ENCODE measurements around the gene C11orf21. TPM values are rescaled to one million over a fixed set of nuclear protein-coding genes. Genes with fewer than 3 reads are reported as not detected.

The C11orf21 gene
- polyA plus RNA-seq, 1 donor (not counting 4 experiments of a cell fraction or from before 2014, with no cell fraction given) = not detected

DNA sequence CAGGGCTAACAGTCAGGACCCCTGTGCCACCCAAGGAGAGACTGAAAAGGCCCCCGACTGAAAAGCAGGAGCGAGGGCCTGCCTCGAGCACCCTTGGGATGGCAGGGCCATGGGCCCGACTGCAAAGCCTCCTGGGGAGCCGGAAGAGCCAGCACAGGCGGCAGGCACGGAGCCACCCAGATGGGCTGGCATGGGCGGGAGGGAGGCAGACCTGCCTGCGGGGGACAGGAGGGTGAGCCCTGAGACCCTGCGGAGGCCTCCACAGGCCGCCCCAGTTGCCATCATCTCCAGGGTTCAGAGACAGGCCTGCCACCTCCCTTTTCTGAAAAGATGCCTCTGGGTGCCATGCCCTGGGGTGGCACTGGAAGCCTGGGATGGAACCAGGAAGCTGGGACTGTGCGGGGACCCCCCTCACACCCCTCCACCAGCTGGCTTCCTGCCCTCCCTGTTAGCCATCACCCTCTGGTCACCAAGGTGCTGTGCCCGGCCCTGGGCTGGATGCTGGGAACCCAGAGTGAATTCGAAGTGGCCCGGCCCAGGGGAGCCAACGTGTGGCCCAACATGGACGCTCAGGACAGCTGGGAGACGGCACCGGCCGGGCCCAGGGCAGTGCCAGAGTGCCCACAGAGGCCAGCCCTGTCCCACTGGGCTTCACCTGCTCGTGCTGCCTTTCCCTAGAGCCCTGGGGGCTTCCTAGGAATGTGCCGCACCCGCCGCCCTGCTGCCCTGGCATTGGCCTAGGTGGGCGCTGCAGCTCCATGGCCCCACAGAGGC is 13.9 kb upstream of the C11orf21 start:
- Histone ChIP-seq H2AFZ (ENCODE audit: control insufficient read depth, low read length) (no peak overlapping the region), H3K4me2 (ENCODE audit: control insufficient read depth, extremely low read depth, insufficient read depth, low read depth, low read length) (no peak overlapping the region), H3K9ac (ENCODE audit: control insufficient read depth, extremely low read depth, insufficient read depth, low read length) (no peak overlapping the region), H3K27me3 (ENCODE audit: control insufficient read depth, extremely low read depth, insufficient read depth, low read length) (no peaks in the 10 kb centered on the region), H3K27ac (ENCODE audit: control insufficient read depth, insufficient read depth, low read length) (no peak overlapping the region), H3K9me1 (ENCODE audit: control insufficient read depth, extremely low read depth, insufficient read depth, low read length) (no peaks in the 10 kb centered on the region), H3K4me3 (ENCODE audit: control insufficient read depth in 2 of 3, extremely low read depth in 1 of 3, insufficient read depth in 2 of 3, low read depth in 1 of 3, low read length in 3 of 3) (no peak overlapping the region), H4K20me1 (ENCODE audit: control insufficient read depth, extremely low read depth, insufficient read depth, low read length) (no peaks in the 10 kb centered on the region), H3K4me1 (ENCODE audit: control insufficient read depth, extremely low read depth, insufficient read depth, low read length) (no peaks in the 10 kb centered on the region), H3K36me3 (ENCODE audit: control insufficient read depth in 2 of 2, extremely low read depth in 1 of 2, insufficient read depth in 2 of 2, low read length in 2 of 2) (no peaks in the 10 kb centered on the region), H3K79me2 (ENCODE audit: control insufficient read depth, insufficient read depth, low read length) (no peaks in the 10 kb centered on the region), H3K9me3 (ENCODE audit: control insufficient read depth, low read depth, low read length) (no peaks in the 10 kb centered on the region)
- TF ChIP-seq CTCF (optimal IDR thresholded peaks at IDR 0.05 in 1 of 3, IDR thresholded peaks at IDR 0.05 in 1 of 3, conservative IDR thresholded peaks at IDR 0.05 in 1 of 3; ENCODE audit: extremely low read depth in 1 of 3, insufficient read depth in 2 of 3, low read length in 3 of 3) (no peak), EZH2 (IDR thresholded peaks at IDR 0.05; ENCODE audit: low read length) (no peak)
- no peak for DNase-seq (ENCODE audit: low read depth, low spot score)
- dilution Hi-C loops (cut with MboI; ENCODE audit: extremely low pct_ligation_motif_present, low sequenced_read_pairs) = no loop called here
- no peak for FAIRE-seq

DNA sequence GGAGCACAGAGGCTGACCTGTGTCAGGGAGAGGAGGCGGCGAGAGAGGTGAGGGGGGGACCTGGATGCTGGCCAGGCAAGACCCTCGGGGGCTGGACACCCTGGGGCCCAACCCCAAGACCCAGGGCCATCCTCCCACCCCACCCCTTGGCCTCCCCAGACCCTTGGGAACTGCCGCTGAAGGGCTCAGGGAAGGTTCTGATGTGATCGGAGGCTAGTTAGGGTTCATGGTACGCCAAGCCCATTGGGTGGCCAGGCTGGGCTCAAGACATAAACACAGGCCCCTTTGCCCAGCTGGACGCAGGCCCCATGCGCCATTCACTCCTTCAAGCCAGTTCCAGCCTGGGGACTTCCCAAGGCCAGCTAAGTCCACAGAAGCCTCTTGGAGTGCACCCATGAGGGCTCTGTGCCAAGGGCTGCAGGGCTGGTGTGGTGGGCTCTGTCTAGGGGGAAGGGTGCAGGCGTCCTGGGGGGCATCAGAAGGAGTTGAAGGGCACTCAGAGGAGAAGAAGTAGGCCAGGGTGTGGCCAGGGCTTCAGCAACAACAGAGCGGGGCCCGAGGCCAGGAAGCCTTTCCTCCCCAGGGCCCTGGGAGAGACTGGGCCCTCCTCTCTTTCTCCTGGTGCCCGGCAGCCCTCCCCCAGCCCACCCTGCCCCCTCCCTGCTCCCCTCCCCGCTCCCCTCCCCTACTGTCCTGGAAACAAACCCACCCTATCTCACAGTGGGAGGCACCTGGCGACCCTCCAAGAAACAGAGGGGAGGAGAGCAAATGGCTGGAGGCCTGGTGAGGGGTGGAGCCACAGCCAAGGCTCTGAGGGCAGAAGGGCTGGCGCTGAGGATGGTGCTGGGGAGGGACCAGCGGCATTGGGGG is 13.0 kb upstream of the C11orf21 start:
- no peak for DNase-seq (ENCODE audit: low read depth, low spot score)
- FAIRE-seq = no peak
- Histone ChIP-seq H3K4me3 (ENCODE audit: control insufficient read depth in 2 of 3, extremely low read depth in 1 of 3, insufficient read depth in 2 of 3, low read depth in 1 of 3, low read length in 3 of 3) (no peak overlapping the region), H2AFZ (ENCODE audit: control insufficient read depth, low read length) (no peak overlapping the region), H3K9me3 (ENCODE audit: control insufficient read depth, low read depth, low read length) (no peaks in the 10 kb centered on the region), H3K36me3 (ENCODE audit: control insufficient read depth in 2 of 2, extremely low read depth in 1 of 2, insufficient read depth in 2 of 2, low read length in 2 of 2) (no peaks in the 10 kb centered on the region), H3K9ac (ENCODE audit: control insufficient read depth, extremely low read depth, insufficient read depth, low read length) (no peak overlapping the region), H3K27ac (ENCODE audit: control insufficient read depth, insufficient read depth, low read length) (no peak overlapping the region), H3K4me1 (ENCODE audit: control insufficient read depth, extremely low read depth, insufficient read depth, low read length) (no peaks in the 10 kb centered on the region), H3K9me1 (ENCODE audit: control insufficient read depth, extremely low read depth, insufficient read depth, low read length) (no peaks in the 10 kb centered on the region), H3K27me3 (ENCODE audit: control insufficient read depth, extremely low read depth, insufficient read depth, low read length) (no peaks in the 10 kb centered on the region), H3K79me2 (ENCODE audit: control insufficient read depth, insufficient read depth, low read length) (no peaks in the 10 kb centered on the region), H4K20me1 (ENCODE audit: control insufficient read depth, extremely low read depth, insufficient read depth, low read length) (no peaks in the 10 kb centered on the region), H3K4me2 (ENCODE audit: control insufficient read depth, extremely low read depth, insufficient read depth, low read depth, low read length) (no peak overlapping the region)
- dilution Hi-C loops (cut with MboI; ENCODE audit: extremely low pct_ligation_motif_present, low sequenced_read_pairs) = no loop called here
- no peak for TF ChIP-seq CTCF (optimal IDR thresholded peaks at IDR 0.05 in 1 of 3, IDR thresholded peaks at IDR 0.05 in 1 of 3, conservative IDR thresholded peaks at IDR 0.05 in 1 of 3; ENCODE audit: extremely low read depth in 1 of 3, insufficient read depth in 2 of 3, low read length in 3 of 3)
- TF ChIP-seq EZH2 (IDR thresholded peaks at IDR 0.05; ENCODE audit: low read length) = no peak
